ENCODE measurements around the gene MAPK1.
"Not testable (repeated sequence)": the region's sequence is repeated elsewhere in the genome, so short reads cannot be mapped to it uniquely, and the experiment has no call there.

Gene MAPK1

DNA sequence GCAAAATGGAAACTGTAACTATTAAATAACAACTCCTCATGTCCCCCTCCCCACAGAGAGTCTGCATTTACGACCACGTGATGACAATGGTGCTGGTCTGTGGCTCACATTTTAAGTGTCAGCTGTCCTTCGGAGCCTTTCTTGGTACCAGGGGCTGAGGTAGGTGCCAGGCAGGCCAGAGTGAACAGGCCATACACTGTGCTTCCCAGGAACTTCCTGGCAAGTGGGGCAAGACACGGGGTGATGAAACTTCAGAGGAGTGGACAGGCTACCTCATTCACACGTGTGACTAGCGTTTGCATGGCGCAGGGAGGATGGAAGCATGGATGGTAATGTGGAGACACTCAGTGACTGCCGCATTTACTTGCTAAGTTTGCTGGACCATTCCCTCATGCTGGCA is 121.5 kb downstream of the MAPK1 start:
- no peak for DNase-seq

DNA sequence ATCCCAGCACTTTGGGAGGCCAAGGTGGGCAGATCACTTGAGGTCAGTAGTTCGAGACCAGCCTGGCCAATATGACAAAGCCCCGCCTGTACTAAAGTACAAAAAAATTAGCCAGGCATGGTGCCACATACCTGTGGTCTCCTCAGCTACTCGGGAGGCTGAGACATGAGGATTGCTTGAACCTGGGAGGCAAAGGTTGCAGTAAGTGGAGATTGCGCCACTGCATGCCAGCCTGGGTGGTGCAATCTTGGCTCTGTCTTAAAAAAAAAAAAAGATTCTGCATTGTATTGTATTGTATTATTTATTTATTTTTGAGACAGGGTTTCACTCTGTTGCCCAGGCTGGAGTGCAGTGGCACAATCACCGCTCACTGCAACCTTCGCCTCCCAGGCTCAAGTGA is 122.5 kb downstream of the MAPK1 start:
- not testable (repeated sequence) for DNase-seq

DNA sequence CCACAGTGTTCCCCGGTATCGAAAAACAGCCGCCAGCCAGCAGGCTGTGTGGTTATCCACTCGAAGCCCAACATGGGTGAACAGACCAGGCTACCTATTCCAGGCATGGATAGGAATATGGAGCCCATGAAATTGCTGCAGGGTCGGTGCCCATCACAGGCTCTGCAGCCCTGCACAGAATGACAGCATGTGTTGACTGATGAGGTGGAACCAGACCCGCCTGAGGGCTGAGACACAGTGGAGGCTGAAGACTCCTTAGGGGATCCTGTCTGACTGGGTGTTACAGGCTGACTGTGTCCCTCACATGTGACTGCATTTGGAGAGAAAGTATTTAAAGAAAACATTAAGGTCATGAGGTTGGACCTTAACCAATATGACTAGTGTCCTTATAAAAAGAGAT is 125.7 kb downstream of the MAPK1 start:
- DNase-seq = no peak

DNA sequence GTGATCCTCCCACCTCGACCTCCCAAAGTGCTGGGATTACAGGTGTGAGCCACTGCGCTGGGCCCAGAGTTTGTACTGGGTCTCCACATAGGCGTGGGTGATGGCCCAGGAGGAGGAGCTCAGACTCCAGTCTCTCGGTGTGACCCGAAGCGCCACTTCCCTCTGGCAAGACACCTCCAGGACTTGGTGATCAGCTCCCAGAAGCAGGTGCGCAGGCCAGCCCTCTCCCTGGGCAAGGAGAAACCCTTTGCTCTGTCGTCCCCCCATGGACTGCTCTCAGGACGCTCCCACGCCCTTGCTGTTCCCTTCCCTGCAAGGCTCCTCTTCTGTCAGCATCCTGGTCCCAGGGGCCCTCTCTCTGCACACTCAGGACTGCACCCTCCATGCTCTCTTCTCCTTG is 126.4 kb downstream of the MAPK1 start:
- DNase-seq = no peak

DNA sequence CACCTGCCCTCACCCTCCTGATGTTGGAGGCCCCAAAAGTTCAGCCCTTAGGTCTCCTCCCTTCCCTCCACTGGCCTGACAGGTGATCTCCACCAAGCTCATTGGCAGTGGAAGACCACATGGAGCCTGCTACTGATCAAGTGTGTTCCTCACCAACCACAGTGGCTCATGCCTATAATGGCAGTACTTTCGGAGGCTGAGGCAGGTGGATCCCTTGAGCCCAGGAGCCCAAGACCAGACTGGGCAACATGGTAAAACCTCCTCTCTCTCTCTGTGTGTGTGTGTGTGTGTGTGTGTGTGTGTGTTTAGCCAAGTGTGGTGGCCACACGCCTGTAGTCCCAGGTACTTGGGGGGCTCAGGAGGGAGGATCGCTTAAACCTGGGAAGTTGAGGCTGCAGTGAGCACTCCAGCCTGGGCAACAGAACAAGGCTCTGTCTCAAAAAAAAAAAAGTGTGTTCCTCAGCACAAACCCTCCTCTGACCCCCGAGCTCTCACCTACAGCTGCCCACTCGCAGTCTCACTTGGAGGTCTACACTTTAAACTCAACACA is 127.5 kb downstream of the MAPK1 start:
- no peak for DNase-seq

DNA sequence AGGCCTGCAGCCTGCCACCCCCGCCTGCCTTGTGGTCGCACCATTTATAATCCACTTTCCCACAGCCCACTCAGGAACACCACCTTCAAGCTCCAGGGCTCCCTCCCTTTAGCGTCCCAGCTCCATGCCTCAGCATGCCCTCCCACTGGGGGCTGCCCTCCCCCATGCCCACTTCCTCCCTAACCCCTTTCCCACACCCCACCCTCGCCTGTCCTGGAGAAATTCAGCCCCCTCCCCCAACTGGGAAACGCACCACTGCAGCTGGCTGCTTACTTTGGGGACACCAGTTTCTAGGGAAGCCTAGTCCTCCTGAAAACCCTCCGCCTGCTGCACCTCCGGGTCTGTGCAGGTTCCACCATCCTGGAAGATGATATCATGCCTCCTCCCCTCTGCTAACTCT is 128.5 kb downstream of the MAPK1 start:
- no peak for DNase-seq

DNA sequence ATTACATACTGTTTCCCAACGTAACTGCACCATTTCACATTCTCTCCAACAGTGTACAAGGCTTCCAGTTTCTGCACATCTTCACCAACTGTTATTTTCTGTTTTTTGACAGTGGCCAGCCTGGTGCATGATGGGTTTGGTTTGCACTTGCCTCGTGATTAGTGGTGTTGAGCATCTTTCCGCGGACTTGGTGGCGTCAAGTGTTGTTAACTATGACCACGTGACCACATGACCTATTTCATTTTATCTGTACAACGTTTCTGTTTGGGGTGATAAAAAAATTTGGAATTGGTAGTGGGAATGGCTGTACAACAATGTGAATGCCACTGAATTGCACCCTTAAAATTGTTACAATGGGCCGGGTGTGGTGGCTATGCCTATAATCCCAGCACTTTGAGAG is 129.4 kb downstream of the MAPK1 start:
- no peak for DNase-seq

DNA sequence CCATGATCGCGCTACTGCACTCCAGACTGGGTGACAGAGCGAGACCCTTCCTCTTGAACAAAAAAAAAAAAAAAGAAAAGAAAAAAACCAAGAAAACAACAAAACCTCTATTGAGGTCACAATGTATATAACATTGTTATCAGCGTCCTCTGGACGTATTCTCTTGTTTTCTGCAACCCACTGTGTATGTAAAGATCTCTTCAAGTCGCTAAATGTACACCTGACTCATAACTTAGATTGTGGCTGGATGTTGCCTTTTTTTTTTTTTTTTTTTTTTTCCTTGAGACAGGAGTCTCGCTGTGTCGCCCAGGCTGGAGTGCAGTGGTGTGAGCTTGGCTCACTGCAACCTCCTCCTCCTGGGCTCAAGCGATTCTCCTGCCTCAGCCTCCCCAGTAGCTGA is 130.5 kb downstream of the MAPK1 start:
- no peak for DNase-seq

DNA sequence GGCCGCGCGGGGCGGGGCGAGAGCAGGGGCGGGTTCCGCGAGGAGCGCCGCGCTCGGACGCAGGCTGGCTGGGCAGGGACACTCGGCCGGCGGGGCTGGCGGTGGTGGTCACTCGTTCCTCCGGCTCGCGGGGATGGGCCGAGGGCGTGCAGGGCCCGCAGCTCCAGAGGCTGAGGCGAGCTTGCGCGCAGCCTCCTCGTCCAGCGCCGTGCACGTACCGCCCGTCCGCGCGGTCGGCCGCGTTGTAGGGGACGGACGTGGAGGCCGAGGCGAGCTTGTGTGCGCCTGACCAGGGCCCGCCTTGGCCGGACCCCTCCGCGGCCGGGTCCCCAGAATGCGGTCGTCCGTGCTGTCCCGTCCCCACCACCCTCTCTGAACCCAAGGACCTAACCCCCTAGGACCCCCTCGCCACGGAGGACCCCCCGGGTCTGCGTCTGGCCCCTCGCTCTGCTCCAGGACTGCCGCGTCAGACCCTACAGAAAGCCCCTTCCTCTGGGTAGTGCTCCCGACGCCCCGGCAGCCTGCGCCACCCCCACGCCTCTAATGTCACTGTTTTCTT is 131.3 kb downstream of the MAPK1 start:
- no peak for DNase-seq

DNA sequence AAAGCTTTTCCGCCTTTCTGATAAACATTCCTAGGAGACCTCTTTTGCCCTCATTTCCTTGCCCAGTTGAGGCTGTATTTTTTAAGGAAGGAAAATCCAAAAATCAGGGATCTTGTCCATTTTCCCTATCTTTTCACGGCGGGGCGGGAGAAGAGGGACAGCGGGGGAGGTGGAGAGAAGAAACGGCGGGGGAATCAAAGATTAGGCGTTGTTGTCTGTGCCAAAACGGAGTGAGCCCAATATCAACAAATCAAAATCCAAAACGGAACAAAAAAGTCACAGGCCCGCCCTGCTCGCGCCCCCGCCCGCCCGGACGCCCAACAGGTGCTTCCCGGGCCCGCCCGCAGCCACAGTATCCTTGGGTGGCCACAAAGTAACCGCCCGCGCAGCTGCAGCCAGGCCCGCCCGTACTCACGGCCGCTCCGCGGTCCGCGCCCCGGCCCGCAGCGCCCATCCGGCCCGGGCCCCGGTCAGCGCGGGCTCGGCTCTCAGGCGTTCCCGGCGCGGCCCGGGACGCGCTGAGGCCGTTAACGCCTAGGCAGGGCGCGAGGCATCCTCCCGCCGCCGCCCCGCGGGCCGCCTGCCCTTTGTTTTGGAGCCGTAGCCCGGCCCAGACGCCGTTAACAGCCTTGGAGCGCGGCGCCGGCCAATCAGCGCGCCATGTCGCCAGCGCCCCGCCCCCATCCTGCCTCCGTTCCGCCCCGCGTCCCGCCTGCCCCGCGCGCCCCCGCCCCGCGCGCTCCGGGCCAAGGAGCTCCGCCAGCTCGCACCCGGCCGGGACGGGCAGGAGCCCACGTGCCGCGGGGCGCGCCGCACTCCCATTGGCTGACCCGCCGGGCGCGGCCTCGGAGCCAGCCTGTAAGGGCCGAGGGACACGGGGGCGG is 132.0 kb downstream of the MAPK1 start, which contains the start of gene YPEL1:
YPEL1 (minus strand) TSS at position 595 of the 884 bp plus-strand sequence. CDS start 25,050 bp downstream, outside the sequence.
- no peak for DNase-seq

DNA sequence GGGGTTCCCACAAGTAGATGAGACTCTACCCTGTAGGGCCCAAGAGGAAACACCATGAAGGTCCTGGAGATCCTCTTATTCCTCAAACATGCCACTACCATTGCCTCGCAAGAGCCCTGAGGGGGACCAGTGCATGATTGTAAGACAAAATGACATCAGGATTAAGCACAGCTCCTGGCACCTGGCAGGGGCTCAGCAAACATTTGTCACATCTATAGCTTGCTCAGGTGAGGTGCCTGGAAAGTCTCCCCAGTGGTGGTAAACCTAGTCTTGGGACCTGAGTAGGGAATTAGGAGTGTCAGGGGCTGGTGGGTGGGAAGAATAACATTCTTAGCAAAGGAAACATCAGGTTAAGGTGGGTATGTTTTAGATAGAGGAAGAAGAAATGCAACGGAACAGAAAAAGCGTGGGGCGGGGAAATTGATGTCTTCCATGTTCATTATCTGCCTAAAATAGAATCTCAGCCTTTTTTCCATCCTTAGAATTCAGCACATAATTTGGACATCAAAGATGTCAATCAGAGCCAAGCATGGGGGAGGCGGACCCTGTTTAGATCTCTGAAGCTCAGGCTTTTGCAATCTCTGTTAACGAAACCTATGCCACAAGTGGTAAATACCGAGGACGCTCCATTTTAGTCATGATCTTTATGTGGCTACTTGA is 132.8 kb downstream of the MAPK1 start:
- no peak for DNase-seq

DNA sequence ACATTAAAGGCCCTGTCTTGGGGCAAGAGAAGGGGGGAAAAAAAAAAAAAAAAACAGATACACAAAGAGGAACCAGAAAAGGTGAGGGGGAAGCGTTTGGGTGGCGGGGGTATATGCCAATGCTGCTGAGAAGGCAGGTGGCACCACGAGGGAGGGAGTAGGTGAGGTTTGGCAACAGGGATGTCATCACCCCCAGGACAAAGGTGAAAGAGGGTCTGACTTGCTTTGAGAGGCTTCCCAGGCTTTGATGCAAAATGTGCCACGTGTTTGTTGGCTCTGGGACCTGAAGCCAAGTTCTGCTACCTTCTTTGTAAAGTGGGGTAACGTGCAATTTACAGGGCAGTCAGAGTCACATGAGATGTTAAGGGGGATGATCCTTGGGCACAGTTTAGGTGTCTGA is 135.9 kb downstream of the MAPK1 start:
- DNase-seq = no peak

DNA sequence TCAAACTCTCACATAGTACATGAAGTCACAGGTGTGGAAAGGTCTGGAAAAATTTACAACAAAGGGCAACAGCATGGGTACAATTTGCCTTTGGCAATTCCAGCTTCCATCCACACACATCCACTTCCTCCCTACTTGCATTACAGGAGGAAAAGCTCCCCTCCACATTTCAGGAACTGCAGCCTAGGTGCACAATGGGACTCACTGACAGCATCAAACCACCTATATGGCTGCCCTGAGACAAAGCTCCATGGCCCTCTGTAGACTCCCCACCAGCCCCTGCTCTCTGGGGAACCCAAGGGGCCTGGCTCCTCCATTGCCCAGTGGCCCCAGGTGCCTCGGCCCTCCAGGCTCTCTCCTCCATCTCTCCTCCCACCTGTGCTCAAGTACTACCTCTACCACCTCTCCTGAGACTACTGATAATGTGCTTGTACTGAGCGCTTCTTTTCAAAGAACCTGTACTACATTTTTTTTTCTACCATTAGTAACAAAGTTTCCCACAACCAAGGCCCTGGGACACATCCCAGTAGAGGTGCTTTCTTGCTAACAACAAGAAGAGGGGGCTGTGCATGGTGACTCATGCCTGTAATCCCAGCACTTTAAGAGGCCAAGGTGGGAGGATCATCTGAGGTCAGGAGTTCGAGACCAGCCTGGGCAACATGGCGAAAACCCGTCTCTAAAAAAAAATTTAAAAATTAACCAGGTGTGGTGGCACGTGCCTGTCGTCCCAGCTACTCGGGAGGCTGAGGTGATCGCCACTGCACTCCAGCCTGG is 136.7 kb downstream of the MAPK1 start:
- no peak for DNase-seq

DNA sequence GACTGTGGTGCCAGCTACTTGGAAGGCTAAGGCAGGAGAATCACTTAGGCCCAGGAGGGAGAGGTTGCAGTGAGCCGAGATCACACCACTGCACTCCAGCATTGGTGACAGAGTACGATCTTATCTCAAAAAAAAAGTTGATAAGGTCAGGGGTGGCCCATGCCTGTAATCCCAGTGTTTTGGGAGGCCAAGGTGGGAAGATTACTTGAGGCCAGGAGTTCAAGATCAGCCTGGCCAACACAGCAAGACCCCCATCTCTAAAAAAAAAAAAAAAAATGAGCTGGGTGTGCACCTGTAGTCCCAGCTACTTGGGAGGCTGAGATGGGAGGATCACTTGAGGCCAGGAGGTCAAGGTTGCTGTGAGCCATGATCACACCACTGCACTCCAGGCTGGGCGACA is 138.3 kb downstream of the MAPK1 start:
- not testable (repeated sequence) for DNase-seq

DNA sequence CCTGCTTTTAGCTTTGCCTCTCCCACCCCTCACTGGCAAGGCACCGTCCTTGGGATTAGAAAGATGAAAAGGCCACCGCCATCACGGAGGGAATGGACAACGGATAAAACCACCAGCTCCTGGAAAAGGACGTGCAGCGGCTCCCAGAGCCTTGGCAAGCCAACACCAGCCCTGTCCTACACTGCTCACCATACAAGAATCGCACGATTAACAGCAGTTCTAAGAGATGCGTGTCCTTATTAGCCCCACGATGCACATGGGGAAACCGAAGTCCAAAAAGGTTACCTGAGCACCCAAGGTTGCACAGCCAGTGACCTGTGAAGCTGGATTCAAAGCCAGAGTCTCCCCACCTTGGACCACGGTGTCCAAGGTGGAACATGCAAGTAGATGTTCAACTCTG is 139.2 kb downstream of the MAPK1 start:
- no peak for DNase-seq

DNA sequence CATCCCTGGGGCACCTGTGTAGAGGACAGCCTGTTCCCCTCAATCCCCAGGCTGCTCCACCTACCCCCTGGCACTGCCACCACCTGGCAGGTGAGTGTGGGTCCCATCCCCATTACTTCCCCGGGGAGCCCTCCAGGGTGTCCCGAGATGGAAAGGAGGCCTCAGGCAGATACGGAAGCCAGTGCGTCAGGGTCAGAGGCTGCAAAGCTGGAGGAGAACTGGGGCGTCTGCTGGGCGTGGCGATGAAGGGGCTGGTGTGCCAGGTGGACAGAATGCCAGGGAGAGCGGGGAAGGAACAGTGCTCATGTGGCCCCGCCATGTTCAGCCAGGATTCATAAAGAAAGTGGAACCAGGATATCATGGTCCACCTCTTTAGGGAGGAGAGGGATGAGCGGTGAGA is 139.7 kb downstream of the MAPK1 start:
- no peak for DNase-seq

DNA sequence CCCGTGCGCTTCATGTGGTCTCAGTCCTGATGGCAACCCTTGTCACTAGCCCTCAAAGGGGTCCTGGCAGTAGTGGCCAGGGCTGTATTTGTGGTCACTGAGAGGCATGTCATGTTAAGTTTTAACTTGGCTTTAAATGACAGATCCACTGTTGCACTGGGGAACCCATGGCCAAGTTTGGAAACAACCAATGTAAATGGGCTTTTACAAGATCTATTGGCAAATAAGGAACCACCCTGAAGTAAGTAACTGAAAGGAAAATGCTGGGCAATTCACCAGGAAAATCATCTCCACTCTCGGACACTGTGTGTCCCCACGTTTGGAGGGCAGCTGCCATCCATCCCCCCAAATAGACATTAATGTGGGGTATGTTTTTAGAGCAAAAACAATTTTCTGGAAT is 140.3 kb downstream of the MAPK1 start:
- no peak for DNase-seq

DNA sequence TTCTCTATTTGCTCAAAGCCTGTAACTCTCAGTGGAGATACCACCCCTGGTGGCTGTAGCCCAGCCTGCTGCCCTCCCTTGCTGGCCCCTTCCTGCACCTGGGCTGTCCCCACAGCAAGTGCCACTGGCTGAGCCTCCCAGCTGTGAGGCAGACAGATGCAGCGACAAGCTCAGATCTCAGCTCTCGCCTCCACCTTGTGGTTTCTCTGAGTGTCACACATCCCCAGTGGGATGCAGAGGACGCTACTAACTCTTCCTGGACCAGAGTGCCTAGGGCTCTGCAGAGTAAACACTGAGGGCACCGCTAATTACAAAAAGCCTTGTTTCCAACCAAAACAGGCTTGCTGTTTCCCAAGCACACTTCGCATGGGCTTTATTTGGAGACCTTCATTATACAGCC is 140.8 kb downstream of the MAPK1 start:
- no peak for DNase-seq

DNA sequence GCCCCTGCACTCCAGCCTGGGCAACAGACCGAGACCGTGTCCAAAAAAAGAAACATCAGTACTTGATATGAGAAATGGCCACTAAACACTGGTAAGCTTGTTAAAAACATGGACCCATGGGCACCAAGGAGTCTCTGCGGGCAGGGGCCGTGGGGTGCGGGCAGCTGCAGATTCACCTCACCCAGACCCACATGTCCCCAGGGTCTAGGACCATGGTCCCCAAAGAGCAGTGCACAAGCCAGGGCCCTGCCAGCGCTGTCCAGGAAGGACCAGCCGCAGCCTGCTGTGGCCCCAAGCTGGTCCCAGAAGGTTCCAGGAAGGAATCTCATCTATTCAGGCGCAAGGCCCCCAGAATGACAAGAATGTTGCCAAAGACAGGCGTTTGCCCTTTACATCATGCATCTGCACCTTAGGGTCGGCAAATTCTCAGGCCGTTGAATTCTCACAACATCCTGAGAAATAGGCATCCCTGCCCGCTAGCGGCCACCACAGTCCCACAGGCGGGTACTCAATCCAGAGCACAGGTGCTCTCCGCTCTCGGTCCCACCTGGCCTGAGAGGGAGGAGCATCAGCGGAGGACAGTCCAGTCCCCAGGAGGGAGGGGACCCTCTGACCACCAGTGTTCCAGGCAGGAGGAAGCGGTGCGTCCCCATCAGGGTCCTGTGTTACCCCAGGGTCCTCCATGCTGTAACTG is 141.3 kb downstream of the MAPK1 start:
- no peak for DNase-seq

DNA sequence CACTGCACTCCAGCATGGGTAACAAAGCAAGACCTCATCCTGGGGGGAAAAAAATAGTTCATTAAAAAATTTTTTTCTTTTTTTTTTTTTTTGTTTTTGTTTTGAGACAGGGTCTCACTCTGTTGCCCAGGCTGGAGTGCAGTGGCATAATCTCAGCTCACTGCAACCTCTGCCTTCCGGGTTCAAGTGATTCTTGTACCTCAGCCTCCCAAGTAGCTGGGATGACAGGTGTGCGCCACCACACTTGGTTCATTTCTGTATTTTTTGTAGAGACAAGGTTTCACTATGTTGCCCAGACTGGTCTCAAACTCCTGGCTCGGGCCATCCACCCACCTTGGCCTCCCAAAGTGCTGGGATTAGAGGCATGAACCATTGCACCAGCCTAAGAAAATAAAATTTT is 142.9 kb downstream of the MAPK1 start:
- not testable (repeated sequence) for DNase-seq

DNA sequence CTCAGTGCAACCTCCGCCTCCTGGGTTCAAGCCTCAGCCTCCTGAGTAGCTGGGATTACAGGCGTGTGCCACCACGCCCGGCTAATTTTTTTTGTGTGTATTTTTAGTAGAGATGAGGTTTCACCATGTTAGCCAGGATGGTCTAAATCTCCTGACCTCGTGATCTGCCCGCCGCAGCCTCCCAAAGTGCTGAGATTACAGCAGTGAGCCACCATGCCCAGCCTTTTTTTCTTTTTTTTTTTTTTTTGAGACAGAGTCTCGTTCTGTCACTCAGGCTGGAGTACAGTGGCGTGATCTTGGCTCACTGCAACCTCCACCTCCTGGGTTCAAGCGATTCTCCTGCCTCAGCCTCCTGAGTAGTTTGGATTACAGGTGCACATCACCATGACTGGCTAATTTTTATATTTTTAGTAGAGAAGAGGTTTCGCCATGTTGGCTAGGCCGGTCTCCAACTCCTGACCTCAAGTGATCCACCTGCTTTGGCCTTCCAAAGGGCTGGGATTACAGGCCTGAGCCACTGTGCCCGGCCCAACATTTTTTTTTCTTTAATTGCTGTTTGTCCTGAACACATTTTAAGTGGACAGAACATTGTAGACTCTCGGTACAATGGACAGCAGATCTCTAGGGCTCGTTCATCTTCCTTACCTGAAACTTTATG is 146.1 kb downstream of the MAPK1 start:
- DNase-seq = not testable (repeated sequence)

Measured in NCI-H2081 treated with DMSO at 0.1 percent for 48 hours (cell line).